ENCODE data around the gene IRS2. TPM values are rescaled to one million over a fixed set of nuclear protein-coding genes. Genes with fewer than 3 reads are reported as not detected.

The IRS2 gene
- total and polyA plus RNA-seq, 2 experiments from 2014 or later = 3.6 to 14.5 TPM

- no peak for TF ChIP-seq POLR2AphosphoS5 (IDR thresholded peaks at IDR 0.05; ENCODE audit: low read depth)
- no peak for TF ChIP-seq STAT1 (IDR thresholded peaks at IDR 0.05; ENCODE audit: unreplicated experiment)
- TF ChIP-seq ZNF331 (CRISPR knock-in tag; IDR thresholded peaks at IDR 0.05; ENCODE audit: low read depth) = no peak
- TF ChIP-seq, protein P1, sequence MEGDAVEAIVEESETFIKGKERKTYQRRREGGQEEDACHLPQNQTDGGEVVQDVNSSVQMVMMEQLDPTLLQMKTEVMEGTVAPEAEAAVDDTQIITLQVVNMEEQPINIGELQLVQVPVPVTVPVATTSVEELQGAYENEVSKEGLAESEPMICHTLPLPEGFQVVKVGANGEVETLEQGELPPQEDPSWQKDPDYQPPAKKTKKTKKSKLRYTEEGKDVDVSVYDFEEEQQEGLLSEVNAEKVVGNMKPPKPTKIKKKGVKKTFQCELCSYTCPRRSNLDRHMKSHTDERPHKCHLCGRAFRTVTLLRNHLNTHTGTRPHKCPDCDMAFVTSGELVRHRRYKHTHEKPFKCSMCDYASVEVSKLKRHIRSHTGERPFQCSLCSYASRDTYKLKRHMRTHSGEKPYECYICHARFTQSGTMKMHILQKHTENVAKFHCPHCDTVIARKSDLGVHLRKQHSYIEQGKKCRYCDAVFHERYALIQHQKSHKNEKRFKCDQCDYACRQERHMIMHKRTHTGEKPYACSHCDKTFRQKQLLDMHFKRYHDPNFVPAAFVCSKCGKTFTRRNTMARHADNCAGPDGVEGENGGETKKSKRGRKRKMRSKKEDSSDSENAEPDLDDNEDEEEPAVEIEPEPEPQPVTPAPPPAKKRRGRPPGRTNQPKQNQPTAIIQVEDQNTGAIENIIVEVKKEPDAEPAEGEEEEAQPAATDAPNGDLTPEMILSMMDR (conservative IDR thresholded peaks at IDR 0.05; ENCODE audit: low read depth in 2 of 2) = no peak
- no peak for TF ChIP-seq CREB1 (CRISPR knock-in tag; IDR thresholded peaks at IDR 0.05; ENCODE audit: low read depth)
- TF ChIP-seq, protein P2, sequence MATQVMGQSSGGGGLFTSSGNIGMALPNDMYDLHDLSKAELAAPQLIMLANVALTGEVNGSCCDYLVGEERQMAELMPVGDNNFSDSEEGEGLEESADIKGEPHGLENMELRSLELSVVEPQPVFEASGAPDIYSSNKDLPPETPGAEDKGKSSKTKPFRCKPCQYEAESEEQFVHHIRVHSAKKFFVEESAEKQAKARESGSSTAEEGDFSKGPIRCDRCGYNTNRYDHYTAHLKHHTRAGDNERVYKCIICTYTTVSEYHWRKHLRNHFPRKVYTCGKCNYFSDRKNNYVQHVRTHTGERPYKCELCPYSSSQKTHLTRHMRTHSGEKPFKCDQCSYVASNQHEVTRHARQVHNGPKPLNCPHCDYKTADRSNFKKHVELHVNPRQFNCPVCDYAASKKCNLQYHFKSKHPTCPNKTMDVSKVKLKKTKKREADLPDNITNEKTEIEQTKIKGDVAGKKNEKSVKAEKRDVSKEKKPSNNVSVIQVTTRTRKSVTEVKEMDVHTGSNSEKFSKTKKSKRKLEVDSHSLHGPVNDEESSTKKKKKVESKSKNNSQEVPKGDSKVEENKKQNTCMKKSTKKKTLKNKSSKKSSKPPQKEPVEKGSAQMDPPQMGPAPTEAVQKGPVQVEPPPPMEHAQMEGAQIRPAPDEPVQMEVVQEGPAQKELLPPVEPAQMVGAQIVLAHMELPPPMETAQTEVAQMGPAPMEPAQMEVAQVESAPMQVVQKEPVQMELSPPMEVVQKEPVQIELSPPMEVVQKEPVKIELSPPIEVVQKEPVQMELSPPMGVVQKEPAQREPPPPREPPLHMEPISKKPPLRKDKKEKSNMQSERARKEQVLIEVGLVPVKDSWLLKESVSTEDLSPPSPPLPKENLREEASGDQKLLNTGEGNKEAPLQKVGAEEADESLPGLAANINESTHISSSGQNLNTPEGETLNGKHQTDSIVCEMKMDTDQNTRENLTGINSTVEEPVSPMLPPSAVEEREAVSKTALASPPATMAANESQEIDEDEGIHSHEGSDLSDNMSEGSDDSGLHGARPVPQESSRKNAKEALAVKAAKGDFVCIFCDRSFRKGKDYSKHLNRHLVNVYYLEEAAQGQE (IDR thresholded peaks at IDR 0.05; ENCODE audit: unreplicated experiment) = no peak
- no peak for TF ChIP-seq EZH2 (IDR thresholded peaks at IDR 0.05; ENCODE audit: low read depth, unreplicated experiment)
- TF ChIP-seq ETS1 (IDR thresholded peaks at IDR 0.05) = no peak
Measured at GRCh38 chr13:109810761-109811510, 24.6 kb upstream of the IRS2 start (continued).

GRCh38 chr13:109809216-109809932, 23.0 kb upstream of the IRS2 start:
- Histone ChIP-seq H2AFZ (no peak overlapping the region), H3K27me3 (ENCODE audit: insufficient read depth) (no peaks in the 10 kb centered on the region), H3K4me3 (no peak overlapping the region), H3K27ac (ENCODE audit: low read depth) (no peak overlapping the region), H3K4me2 (no peak overlapping the region), H3K36me3 (ENCODE audit: insufficient read depth) (no peaks in the 10 kb centered on the region), H4K20me1 (replicated peaks; ENCODE audit: insufficient read depth) (no peaks in the 10 kb centered on the region), H3K4me1 (ENCODE audit: insufficient read depth) (no peaks in the 10 kb centered on the region), H3K9me2 (ENCODE audit: insufficient read depth) (no peaks in the 10 kb centered on the region), H3K79me2 (replicated peaks; ENCODE audit: insufficient read depth) (no peaks in the 10 kb centered on the region), H3F3A (replicated peaks; ENCODE audit: low read depth) (no peaks in the 10 kb centered on the region)
- Mint-ChIP-seq H3K4me1 (peaks cover 2% of the 10 kb centered on the region; the same call in 2 of the 3 replicates), H3K27me3 (ENCODE audit: insufficient read depth, low read depth, poor library complexity) (peaks cover 6% of the 10 kb centered on the region), H3K9me3 (no peaks in the 10 kb centered on the region), H3K27ac (no peak overlapping the region), H3K4me3 (no peak overlapping the region), H3K36me3 (ENCODE audit: low read depth) (no peaks in the 10 kb centered on the region)
- DNase-seq (ENCODE audit: low spot score) (no peak), ATAC-seq (no peak)
- TF ChIP-seq ZNF331 (CRISPR knock-in tag; IDR thresholded peaks at IDR 0.05; ENCODE audit: low read depth) (no peak), JUNB (IDR thresholded peaks at IDR 0.05; ENCODE audit: unreplicated experiment) (no peak), ETS1 (IDR thresholded peaks at IDR 0.05) (no peak), NANOG (IDR thresholded peaks at IDR 0.05; ENCODE audit: borderline replicate concordance) (no peak), ZNF114 (CRISPR knock-in tag; IDR thresholded peaks at IDR 0.05) (no peak)
- TF ChIP-seq, protein P2 (IDR thresholded peaks at IDR 0.05; ENCODE audit: unreplicated experiment) = no peak
- TF ChIP-seq, protein P1 (conservative IDR thresholded peaks at IDR 0.05; ENCODE audit: low read depth in 2 of 2) = no peak

Measured in GM23338 (cell line).